HL-60 (cell line): Measurements from ENCODE around the gene LPCAT1.

Source experiments
- DNase-seq, 2 experiments: peaks; one replicate each; pipeline ENCODE4 v3.0.0-alpha.2; 2010 to 2020; ENCODE audit warnings: low read depth in 1 of 2, low spot score in 1 of 2
- H3K27ac ChIP-seq: fragments of 250-450 bp; sonication (Bioruptor Pico); replicated peaks from 2 replicates; pipeline ENCODE4 v1.5.1; 2020; ENCODE audit warnings: mild to moderate bottlenecking, moderate library complexity
- H3K27me3 ChIP-seq: fragments of 250-450 bp; sonication (Bioruptor Pico); 2 replicates; pipeline ENCODE4 v1.5.1; 2021; ENCODE audit warnings: mild to moderate bottlenecking, moderate library complexity; ENCODE audit not compliant: insufficient read depth, poor library complexity, severe bottlenecking
- H3K4me3 ChIP-seq: replicated peaks from 2 replicates; pipeline ENCODE4 v1.5.1; 2011; ENCODE audit warnings: mild to moderate bottlenecking, control low read depth, low read length; ENCODE audit not compliant: insufficient read depth
- CTCF ChIP-seq: IDR thresholded peaks from one replicate; pipeline ENCODE4 v1.5.1; 2011; ENCODE audit warnings: low read length, control low read depth, inconsistent platforms; ENCODE audit not compliant: insufficient read depth
- GABPA ChIP-seq: IDR thresholded peaks from 2 replicates; pipeline ENCODE4 v1.6.1; 2012; ENCODE audit warnings: low read depth
- POLR2AphosphoS5 ChIP-seq: IDR thresholded peaks from 2 replicates; pipeline ENCODE4 v1.6.1; 2012; ENCODE audit warnings: low read depth
- REST ChIP-seq: IDR thresholded peaks from 2 replicates; pipeline ENCODE4 v1.6.1; 2012; ENCODE audit warnings: low read depth; ENCODE audit not compliant: insufficient replicate concordance
- SPI1 ChIP-seq: IDR thresholded peaks from 2 replicates; pipeline ENCODE4 v1.6.1; 2012; ENCODE audit warnings: low read depth, mild to moderate bottlenecking, borderline replicate concordance

LPCAT1 gene

GRCh38 chr5:1493413-1493812 is 30.3 kb downstream of the LPCAT1 start:
- TF ChIP-seq POLR2AphosphoS5 = no peak
- TF ChIP-seq SPI1 = no peak
- TF ChIP-seq REST = no peak
- TF ChIP-seq GABPA = no peak
- TF ChIP-seq CTCF = no peak
- H3K27ac ChIP-seq = no peak overlapping the region
- DNase-seq = no peak
- H3K27me3 ChIP-seq = no peaks in the 10 kb centered on the region
- H3K4me3 ChIP-seq = peak overlapping the region; percentile 50

GRCh38 chr5:1492757-1493156 is 31.0 kb downstream of the LPCAT1 start:
- TF ChIP-seq POLR2AphosphoS5 (no peak), CTCF (no peak), GABPA (no peak), SPI1 (no peak), REST (no peak)
- Histone ChIP-seq H3K27ac (no peak overlapping the region), H3K27me3 (no peaks in the 10 kb centered on the region), H3K4me3 (no peak overlapping the region)
- no peak for DNase-seq

GRCh38 chr5:1490376-1490775 is 33.4 kb downstream of the LPCAT1 start:
- no peaks in the 10 kb centered on the region for H3K27me3 ChIP-seq
- DNase-seq = peak in 1 of 2 experiments; percentile 74
- H3K27ac ChIP-seq = peak overlapping the region; percentile 76
- 0 out of 2 replicates have a peak overlapping the region, but pooled peaks have one; percentile 10 for H3K4me3 ChIP-seq
- TF ChIP-seq CTCF = no peak
- TF ChIP-seq REST = no peak
- peak; percentile 27; the same call in 1 of the 2 replicates for TF ChIP-seq POLR2AphosphoS5
- TF ChIP-seq SPI1 = peak; percentile 98
- TF ChIP-seq GABPA = no peak
